Large intestine (tissue), 3 donors: ENCODE measurements around the gene NRXN3. TPM values are rescaled to one million over a fixed set of nuclear protein-coding genes. Genes with fewer than 3 reads are reported as not detected.
A peak's percentile ranks its signal among the peaks of the same experiment; 100 is the strongest.

Source experiments
- DNase-seq, 2 donors: peaks; one replicate each; pipeline versions ENCODE4 v3.0.0 to v3.0.0-alpha.2; 2013
- H3K27ac ChIP-seq: one replicate; pipeline ENCODE4 v1.5.1; 2013; ENCODE audit warnings: low read length
- H3K27me3 ChIP-seq: 2 replicates; pipeline ENCODE4 v1.6.1; 2013; ENCODE audit warnings: low read length; ENCODE audit not compliant: control insufficient read depth, insufficient read depth
- H3K36me3 ChIP-seq: 2 replicates; pipeline ENCODE4 v1.6.1; 2013; ENCODE audit warnings: low read length; ENCODE audit not compliant: control insufficient read depth, insufficient read depth
- H3K4me1 ChIP-seq: one replicate; pipeline ENCODE4 v1.6.1; 2013; ENCODE audit warnings: low read length; ENCODE audit not compliant: control insufficient read depth, insufficient read depth
- H3K4me3 ChIP-seq: one replicate; pipeline ENCODE4 v1.5.1; 2013; ENCODE audit warnings: low read length
- H3K9me3 ChIP-seq: one replicate; pipeline ENCODE4 v1.6.1; 2013; ENCODE audit warnings: mild to moderate bottlenecking, low read depth, low read length, moderate library complexity; ENCODE audit not compliant: control insufficient read depth
- WGBS: methylation state at CpG from one replicate; pipeline ENCODE4 v1.1.5; 2013; ENCODE audit warnings: low lambda C conversion rate; ENCODE audit not compliant: insufficient coverage; 5-methylcytosine and 5-hydroxymethylcytosine counted together
- polyA plus RNA-seq: library from polyadenylated mRNA; unstranded; fragments of 120-200 nt; gene quantifications from one replicate; pipeline ENCODE4 v1.2.1, GENCODE V29; 2013

Gene NRXN3
- polyA plus RNA-seq, 1 donor, result 12.8 TPM

DNA sequence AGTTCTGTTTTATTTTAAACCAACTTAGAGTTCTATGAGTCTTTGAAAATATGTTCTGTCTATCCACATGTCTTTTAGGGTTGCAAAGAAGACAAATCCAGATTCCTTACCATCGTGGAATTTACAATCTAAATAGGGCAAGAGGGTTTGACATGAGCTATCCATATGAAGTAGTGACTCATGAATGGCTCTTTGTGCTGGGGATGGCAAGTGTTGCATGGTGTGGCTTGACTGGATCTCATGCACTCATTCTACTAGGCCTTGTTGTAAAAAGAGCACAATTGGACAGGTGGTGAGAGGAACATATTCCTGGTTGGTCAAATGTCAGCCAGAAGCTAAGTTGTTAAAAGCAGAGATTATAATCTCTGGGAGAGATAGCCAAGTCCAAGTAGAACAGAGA lies 1532.0 kb downstream of the NRXN3 start:
- H3K27me3 ChIP-seq, result no peaks in the 10 kb centered on the region
- no peaks in the 10 kb centered on the region for H3K36me3 ChIP-seq
- DNase-seq, result no peak
- no peak overlapping the region for H3K27ac ChIP-seq
- H3K4me3 ChIP-seq, result no peak overlapping the region
- H3K9me3 ChIP-seq, result no peaks in the 10 kb centered on the region
- H3K4me1 ChIP-seq, result peaks cover 22% of the 10 kb centered on the region
- 67% methylated on average over 1 of the region's 1 CpG for WGBS

DNA sequence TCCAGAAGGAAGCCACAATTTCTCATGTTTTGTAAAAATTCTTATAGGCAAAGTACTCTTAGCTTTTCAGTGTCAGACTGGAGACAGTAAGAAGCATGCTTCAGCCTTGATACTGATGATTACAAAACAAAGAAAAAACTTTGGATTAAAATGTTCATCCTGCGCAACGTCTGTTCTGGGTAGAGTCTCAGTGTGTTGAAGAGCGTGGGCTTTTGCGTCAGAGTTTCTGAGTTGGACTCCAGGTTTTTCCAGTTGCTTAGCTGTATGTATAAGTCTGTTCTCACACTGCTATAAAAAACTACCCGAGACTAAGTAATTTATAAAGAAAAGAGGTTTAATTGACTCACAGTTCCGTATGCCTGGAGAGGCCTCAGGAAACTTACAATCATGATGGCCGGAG lies 1533.0 kb downstream of the NRXN3 start:
- H3K4me3 ChIP-seq, result no peak overlapping the region
- no peaks in the 10 kb centered on the region for H3K9me3 ChIP-seq
- 92% methylated on average over 2 of the region's 7 CpGs for WGBS
- peaks cover 22% of the 10 kb centered on the region for H3K4me1 ChIP-seq
- no peaks in the 10 kb centered on the region for H3K27me3 ChIP-seq
- no peak overlapping the region for H3K27ac ChIP-seq
- DNase-seq, result no peak
- H3K36me3 ChIP-seq, result no peaks in the 10 kb centered on the region

DNA sequence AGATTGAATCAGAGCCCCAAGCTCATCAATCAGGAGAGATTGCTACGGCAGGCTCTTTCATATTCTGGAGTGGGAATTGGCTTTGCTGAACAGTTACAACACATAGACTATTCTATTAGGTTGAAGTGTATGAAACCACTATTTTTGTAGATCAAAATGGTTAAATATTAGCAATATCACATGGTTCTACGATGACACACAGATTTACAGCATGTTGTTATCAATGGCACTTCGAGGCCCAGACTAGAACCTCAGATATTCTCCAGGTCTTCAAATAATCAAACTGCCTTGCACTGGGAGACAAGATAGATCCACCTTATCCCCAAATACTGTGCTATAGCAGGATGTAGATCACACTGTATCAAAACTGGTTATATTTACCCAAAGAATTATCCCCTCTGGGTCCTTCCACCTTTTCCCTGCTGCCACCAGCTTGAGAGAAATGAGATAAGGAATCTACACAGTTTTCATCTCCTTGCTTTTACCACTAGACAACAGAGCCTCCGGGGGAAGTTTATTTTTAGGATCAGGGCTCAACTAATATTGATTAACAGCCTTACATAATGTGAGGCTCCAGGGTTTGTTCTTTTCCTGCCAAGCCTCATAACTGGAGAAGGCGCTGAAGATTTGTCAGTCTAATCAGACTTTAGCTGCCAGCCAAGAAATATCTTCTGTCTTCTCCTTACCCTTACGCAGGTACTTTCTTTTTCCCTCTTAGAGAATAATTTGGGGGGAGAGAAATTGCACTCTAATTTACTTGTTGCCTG lies 1534.1 kb downstream of the NRXN3 start:
- no peaks in the 10 kb centered on the region for H3K36me3 ChIP-seq
- no peaks in the 10 kb centered on the region for H3K27me3 ChIP-seq
- no peak overlapping the region for H3K4me3 ChIP-seq
- peak; percentile 23 to 70 for DNase-seq
- peaks cover 22% of the 10 kb centered on the region for H3K4me1 ChIP-seq
- 57% methylated on average over 1 of the region's 6 CpGs for WGBS
- no peak overlapping the region for H3K27ac ChIP-seq
- no peaks in the 10 kb centered on the region for H3K9me3 ChIP-seq

DNA sequence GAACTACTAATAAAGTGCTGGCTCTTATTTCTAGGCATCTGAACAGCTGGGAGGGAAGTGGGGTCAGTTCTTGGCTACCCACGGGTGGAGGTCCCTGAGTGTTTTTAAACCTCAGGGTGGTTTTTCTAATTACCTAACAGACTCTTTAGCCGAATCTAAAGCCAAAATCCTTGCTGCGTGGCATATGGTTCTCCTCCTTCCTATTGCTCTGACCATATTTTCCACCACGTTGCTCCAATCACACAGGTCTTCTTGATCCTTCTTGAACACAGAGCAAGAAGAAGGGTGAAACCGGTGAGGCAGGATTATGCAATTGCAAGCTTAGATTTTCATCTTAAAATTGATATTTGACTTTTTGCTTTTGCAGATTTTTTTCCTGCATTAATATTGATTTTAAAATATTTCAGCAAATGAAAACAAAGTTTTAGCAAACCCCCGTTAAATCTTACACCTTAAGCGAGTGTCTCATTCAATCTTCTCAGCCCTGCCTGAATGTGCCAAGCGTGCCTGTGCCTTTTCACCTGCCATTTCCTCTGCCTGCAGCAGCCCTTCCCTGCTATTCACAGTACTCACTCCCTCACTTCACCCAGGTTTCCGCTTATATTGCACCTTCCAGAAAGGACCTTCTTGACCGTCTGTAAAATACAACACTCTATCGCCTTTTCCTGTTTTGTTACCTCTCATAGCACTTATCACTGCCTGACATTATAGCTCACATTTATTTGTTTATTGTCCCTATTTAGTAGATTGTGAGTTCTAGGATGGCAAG lies 1535.1 kb downstream of the NRXN3 start:
- Histone ChIP-seq H3K27me3 (no peaks in the 10 kb centered on the region), H3K27ac (no peak overlapping the region), H3K4me3 (no peak overlapping the region), H3K4me1 (peaks cover 22% of the 10 kb centered on the region), H3K9me3 (no peaks in the 10 kb centered on the region), H3K36me3 (no peaks in the 10 kb centered on the region)
- peak in 1 of 2 donors; percentile 37 for DNase-seq
- WGBS, result 60% methylated on average over 7 of the region's 11 CpGs

DNA sequence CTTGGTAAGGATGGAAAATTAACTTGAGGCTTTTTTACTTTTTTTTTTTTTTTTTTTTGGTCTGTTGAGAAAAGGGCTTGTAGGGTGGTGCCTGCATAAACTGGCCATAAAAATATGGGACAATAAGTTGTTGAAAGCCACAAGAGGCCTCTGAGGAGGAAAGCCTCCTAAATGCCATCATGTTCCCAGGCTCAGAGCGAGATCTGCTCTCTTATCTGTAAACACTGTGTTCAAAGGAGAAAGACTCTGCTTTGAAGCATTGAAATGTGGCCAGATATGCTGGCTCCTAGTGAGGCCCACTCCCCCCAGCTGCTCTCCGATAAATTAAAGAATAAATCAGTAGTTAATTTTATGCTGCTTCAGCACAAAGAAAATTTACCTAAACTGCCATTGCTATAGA lies 1536.2 kb downstream of the NRXN3 start:
- no peaks in the 10 kb centered on the region for H3K27me3 ChIP-seq
- H3K36me3 ChIP-seq, result no peaks in the 10 kb centered on the region
- H3K4me1 ChIP-seq, result peaks cover 22% of the 10 kb centered on the region
- 20% methylated on average over 1 of the region's 2 CpGs for WGBS
- no peak overlapping the region for H3K4me3 ChIP-seq
- DNase-seq, result peak in 1 of 2 donors; percentile 28
- H3K27ac ChIP-seq, result no peak overlapping the region
- H3K9me3 ChIP-seq, result no peaks in the 10 kb centered on the region

DNA sequence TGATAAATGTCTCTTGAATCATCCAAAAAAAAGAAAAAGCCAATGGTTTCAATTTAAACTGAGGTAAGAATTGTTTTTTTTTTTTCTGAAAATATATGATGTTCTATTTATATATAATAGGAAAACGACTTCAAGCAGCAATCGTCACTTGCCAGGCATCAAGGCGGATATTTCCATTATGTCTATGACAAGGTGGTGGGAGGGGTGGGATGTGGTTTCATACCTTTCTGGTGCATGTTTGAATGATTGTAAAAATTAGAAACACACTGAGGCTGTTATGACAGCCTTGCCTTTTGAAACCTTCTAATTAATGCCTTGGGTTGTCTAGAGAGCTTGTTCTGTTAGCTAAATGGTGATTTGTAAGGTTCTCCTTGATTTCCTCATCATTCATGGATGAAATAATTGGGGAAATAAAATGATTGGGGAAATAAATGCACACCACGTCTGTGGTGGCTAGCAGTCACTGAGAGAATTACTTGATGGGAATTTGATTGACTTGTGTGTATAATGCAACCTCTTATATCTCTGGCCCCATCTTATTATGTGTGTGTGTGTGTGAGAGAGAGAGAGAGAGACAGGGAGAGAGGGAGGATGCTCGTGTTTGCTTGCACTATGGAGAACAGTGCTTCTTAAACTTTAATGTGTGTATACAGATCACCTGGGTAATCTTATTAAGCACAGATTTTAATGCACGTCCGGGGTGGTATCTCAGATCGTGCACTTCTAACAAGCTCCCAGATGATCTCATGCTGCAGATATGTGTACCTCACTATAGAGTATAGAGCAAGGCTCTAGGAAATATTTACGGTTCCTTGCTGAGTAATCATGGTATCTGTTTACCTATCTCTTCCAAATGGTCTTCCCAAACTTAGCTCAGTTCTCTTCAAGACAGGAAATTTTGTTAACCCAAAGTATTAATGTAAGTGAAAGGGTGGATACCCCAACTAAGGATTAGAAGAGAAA lies 1538.5 kb downstream of the NRXN3 start:
- WGBS, result 90% methylated on average over 2 of the region's 9 CpGs
- Histone ChIP-seq H3K27me3 (no peaks in the 10 kb centered on the region), H3K36me3 (no peaks in the 10 kb centered on the region), H3K4me3 (no peak overlapping the region), H3K27ac (no peak overlapping the region), H3K9me3 (no peaks in the 10 kb centered on the region), H3K4me1 (peaks cover 18% of the 10 kb centered on the region)
- peak in 1 of 2 donors; percentile 25 for DNase-seq

DNA sequence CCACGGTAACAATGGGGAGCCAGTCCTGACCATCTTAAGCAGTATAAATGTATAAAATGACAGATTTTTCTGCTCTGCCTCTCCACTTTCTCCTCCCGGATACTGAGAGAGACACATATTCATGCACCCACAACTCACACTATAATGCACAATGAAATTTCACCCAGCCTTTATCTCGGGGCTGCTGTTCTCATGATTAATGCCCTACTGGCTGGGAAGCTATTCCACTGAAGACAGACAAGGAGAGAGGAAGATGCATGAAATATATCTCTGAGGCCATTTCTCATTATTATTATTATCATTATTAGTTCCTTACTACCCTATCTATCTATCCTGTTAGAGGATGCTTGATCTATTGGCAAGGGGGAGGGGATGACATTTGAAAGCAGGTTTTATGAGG lies 1539.4 kb downstream of the NRXN3 start:
- Histone ChIP-seq H3K9me3 (no peaks in the 10 kb centered on the region), H3K27me3 (no peaks in the 10 kb centered on the region), H3K36me3 (no peaks in the 10 kb centered on the region), H3K27ac (no peak overlapping the region), H3K4me3 (no peak overlapping the region), H3K4me1 (peaks cover 10% of the 10 kb centered on the region)
- WGBS, result 67% methylated on average over 1 of the region's 3 CpGs
- DNase-seq, result no peak

DNA sequence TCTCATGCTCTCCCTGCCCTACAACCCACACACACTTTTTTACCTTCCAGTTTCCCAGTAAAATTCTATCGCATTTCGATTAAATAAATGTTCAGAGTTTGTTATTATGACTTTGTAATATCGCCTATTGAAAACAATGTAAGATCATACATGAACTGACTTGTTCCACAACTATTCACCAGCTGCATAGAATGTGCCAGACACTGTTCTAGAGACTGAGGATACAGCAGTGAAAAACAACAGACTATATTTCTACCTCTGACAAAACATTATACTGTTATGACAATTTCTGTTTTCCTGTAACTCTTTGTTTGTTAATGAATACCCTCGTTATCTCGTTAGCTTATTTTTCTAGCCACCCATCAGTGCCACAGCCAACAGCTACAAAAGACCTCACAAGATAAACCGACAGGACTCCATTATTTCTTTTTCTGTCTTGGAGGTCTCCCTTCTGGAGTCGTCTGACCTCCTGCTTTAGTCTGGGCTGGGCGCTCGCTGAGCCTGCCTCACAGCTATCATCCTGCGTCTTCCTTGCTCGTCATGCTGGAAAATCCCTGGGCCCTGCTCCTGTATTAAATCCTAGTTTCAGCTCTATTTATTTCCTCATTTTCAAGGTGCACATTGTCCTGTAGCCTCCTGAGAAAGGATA lies 1542.3 kb downstream of the NRXN3 start:
- no peaks in the 10 kb centered on the region for H3K9me3 ChIP-seq
- DNase-seq, result no peak
- no CpG with 5 or more reads among the region's 11 CpGs for WGBS
- H3K36me3 ChIP-seq, result no peaks in the 10 kb centered on the region
- H3K4me1 ChIP-seq, result no peaks in the 10 kb centered on the region
- no peak overlapping the region for H3K4me3 ChIP-seq
- no peak overlapping the region for H3K27ac ChIP-seq
- no peaks in the 10 kb centered on the region for H3K27me3 ChIP-seq

DNA sequence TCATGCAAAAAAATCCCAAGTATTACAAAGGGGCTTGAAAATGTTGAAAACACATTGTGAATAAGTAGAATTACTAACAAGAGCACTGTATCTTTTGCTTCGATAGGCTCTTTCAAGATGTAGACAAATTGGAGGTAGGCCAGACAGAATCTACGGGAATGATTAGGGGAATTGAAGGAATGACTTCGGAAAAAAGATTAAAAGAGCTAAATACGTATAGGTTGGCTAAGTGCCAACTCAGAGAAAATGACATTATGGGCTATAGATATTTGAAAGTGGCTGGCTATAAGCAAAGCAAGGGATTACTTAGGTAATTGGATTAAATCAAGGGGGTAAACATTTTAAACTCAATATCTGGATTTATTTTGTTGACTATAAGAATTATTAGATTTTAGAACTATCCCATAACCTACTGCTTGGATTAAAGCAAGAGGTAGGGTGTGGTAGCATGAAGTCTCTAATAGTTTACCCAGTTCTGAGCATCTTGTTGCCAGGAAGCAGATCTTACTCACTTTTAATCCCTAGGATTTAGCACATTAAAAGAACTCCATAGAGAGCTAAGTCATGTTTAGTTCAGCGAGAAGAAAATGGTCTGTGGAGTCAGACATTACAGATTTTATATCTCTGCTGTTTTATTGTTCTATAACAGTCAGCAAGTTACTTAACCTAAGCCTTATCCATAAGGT lies 1551.4 kb downstream of the NRXN3 start:
- H3K27me3 ChIP-seq, result no peaks in the 10 kb centered on the region
- WGBS, result 86% methylated on average over 4 of the region's 5 CpGs

More for the DNA sequence above, 1551.4 kb downstream of the NRXN3 start:
- Histone ChIP-seq H3K36me3 (no peaks in the 10 kb centered on the region), H3K4me1 (no peaks in the 10 kb centered on the region), H3K4me3 (no peak overlapping the region), H3K27ac (no peak overlapping the region), H3K9me3 (no peaks in the 10 kb centered on the region)
- DNase-seq, result no peak
